ENCODE results near the gene WDR91.

Gene WDR91

GRCh38 chr7:135197343-135197742 lies 14.0 kb downstream of the WDR91 start:
- no peak for DNase-seq

GRCh38 chr7:135195968-135196629 lies 15.2 kb downstream of the WDR91 start:
- DNase-seq, result no peak

- DNase-seq, result no peak
Observed at GRCh38 chr7:135195156-135195555, 16.2 kb downstream of the WDR91 start.

GRCh38 chr7:135194494-135195095 lies 16.7 kb downstream of the WDR91 start:
- DNase-seq, result no peak

- no peak for DNase-seq
Observed at GRCh38 chr7:135193615-135194081, 17.7 kb downstream of the WDR91 start.

- no peak for DNase-seq
Observed at GRCh38 chr7:135192914-135193536, 18.3 kb downstream of the WDR91 start.

GRCh38 chr7:135190703-135191102 lies 20.6 kb downstream of the WDR91 start:
- DNase-seq, result no peak

GRCh38 chr7:135189961-135190360 lies 21.4 kb downstream of the WDR91 start:
- no peak for DNase-seq

- no peak for DNase-seq
Observed at GRCh38 chr7:135189221-135189662, 22.1 kb downstream of the WDR91 start.

- no peak for DNase-seq
Observed at GRCh38 chr7:135188298-135188984, 22.9 kb downstream of the WDR91 start.

- no peak for DNase-seq
Observed at GRCh38 chr7:135186841-135187253, 24.5 kb downstream of the WDR91 start.

- no peak for DNase-seq
Observed at GRCh38 chr7:135186261-135186540, 25.1 kb downstream of the WDR91 start.

GRCh38 chr7:135185471-135186260 lies 25.7 kb downstream of the WDR91 start:
- DNase-seq, result no peak

- no peak for DNase-seq
Observed at GRCh38 chr7:135184254-135184841, 27.0 kb downstream of the WDR91 start.

GRCh38 chr7:135183478-135183877 lies 27.8 kb downstream of the WDR91 start:
- no peak for DNase-seq

GRCh38 chr7:135181929-135182678 lies 29.2 kb downstream of the WDR91 start:
- no peak for DNase-seq

- no peak for DNase-seq
Observed at GRCh38 chr7:135181261-135181928, 29.9 kb downstream of the WDR91 start.

- DNase-seq, result no peak
Observed at GRCh38 chr7:135180122-135180521, 31.2 kb downstream of the WDR91 start.

- DNase-seq, result no peak
Observed at GRCh38 chr7:135179321-135179925, 31.9 kb downstream of the WDR91 start.

GRCh38 chr7:135178364-135178763 lies 33.0 kb downstream of the WDR91 start:
- DNase-seq, result no peak
